IMR-90 (cell line): ENCODE results near the gene ZNF407.

Source experiments
- BHLHE40 ChIP-seq: fragments of 150-350 bp; IDR thresholded peaks from 2 replicates; pipeline ENCODE4 v1.6.1; 2016; ENCODE audit warnings: mild to moderate bottlenecking, low read depth, low read length
- CEBPB ChIP-seq: IDR thresholded peaks from 2 replicates; pipeline ENCODE4 v1.6.1; 2012; ENCODE audit warnings: low read depth, low read length, improper control_type of control experiment
- CTCF ChIP-seq: conservative IDR thresholded peaks from 2 replicates; pipeline ENCODE4 v1.5.1; 2012; ENCODE audit warnings: mild to moderate bottlenecking, low read depth, low read length, improper control_type of control experiment
- MAFK ChIP-seq: IDR thresholded peaks from 2 replicates; pipeline ENCODE4 v1.6.1; 2012; ENCODE audit warnings: low read depth, low read length, improper control_type of control experiment
- MXI1 ChIP-seq: IDR thresholded peaks from 2 replicates; pipeline ENCODE4 v1.6.1; 2012; ENCODE audit warnings: low read depth, mild to moderate bottlenecking, low read length, moderate library complexity, borderline replicate concordance
- POLR2A ChIP-seq: IDR thresholded peaks from 2 replicates; pipeline ENCODE4 v1.6.1; 2012; ENCODE audit warnings: mild to moderate bottlenecking, low read depth, low read length
- RFX5 ChIP-seq: IDR thresholded peaks from 2 replicates; pipeline ENCODE4 v1.8.0; 2012; ENCODE audit warnings: low read depth, mild to moderate bottlenecking, low read length, moderate library complexity
- SMC3 ChIP-seq: fragments of 150-350 bp; IDR thresholded peaks from 2 replicates; pipeline ENCODE4 v1.6.1; 2016; ENCODE audit warnings: low read depth, mild to moderate bottlenecking, antibody characterized with exemption, low read length, moderate library complexity
- USF2 ChIP-seq: fragments of 150-350 bp; IDR thresholded peaks from 2 replicates; pipeline ENCODE4 v1.6.1; 2017; ENCODE audit warnings: mild to moderate bottlenecking, antibody characterized with exemption, low read length, low read depth

GRCh38 chr18:74563999-74564398, 33.7 kb upstream of the ZNF407 start:
- TF ChIP-seq CEBPB (no peak), CTCF (no peak), BHLHE40 (no peak), POLR2A (no peak), RFX5 (no peak), SMC3 (no peak), MXI1 (no peak), MAFK (no peak), USF2 (no peak)
